GM18511 (cell line): ENCODE measurements around the gene PDE2A.
A peak's percentile ranks its signal among the peaks of the same experiment; 100 is the strongest.

ENCODE experiments used
- ATAC-seq: cut with Tn5 transposase; IDR thresholded peaks from one replicate; pipeline ENCODE4 v1.9.1; 2021; ENCODE audit warnings: mild to moderate bottlenecking, moderate library complexity; ENCODE audit not compliant: unreplicated experiment

PDE2A gene

GRCh38 chr11:72673943-72674828, at the start of gene PDE2A:
Gene PDE2A (minus strand): TSS chr11:72674422. CDS start chr11:72674207, 215 bp downstream.
- ATAC-seq = no peak

- no peak for ATAC-seq
Measured at GRCh38 chr11:72723508-72723907, 49.3 kb upstream of the PDE2A start.

- ATAC-seq = peak; percentile 78
Measured at GRCh38 chr11:72722050-72722748, 48.0 kb upstream of the PDE2A start.

- ATAC-seq = peak; percentile 25
Measured at GRCh38 chr11:72721689-72722049, 47.4 kb upstream of the PDE2A start.

GRCh38 chr11:72721276-72721675, 47.1 kb upstream of the PDE2A start:
- ATAC-seq = no peak

- ATAC-seq = no peak
Measured at GRCh38 chr11:72720784-72721183, 46.6 kb upstream of the PDE2A start.

- no peak for ATAC-seq
Measured at GRCh38 chr11:72720047-72720446, 45.8 kb upstream of the PDE2A start.

GRCh38 chr11:72719551-72719950, 45.3 kb upstream of the PDE2A start:
- ATAC-seq = no peak

- no peak for ATAC-seq
Measured at GRCh38 chr11:72719144-72719543, 44.9 kb upstream of the PDE2A start.

- no peak for ATAC-seq
Measured at GRCh38 chr11:72718101-72718501, 43.9 kb upstream of the PDE2A start.

- ATAC-seq = no peak
Measured at GRCh38 chr11:72716788-72717435, 42.7 kb upstream of the PDE2A start.

GRCh38 chr11:72716290-72716689, 42.1 kb upstream of the PDE2A start:
- ATAC-seq = no peak

- no peak for ATAC-seq
Measured at GRCh38 chr11:72712841-72713240, 38.6 kb upstream of the PDE2A start.

GRCh38 chr11:72712168-72712751, 38.0 kb upstream of the PDE2A start:
- no peak for ATAC-seq

- ATAC-seq = no peak
Measured at GRCh38 chr11:72711141-72711540, 36.9 kb upstream of the PDE2A start.

GRCh38 chr11:72710278-72710677, 36.1 kb upstream of the PDE2A start:
- ATAC-seq = no peak

GRCh38 chr11:72709478-72710238, 35.4 kb upstream of the PDE2A start:
- ATAC-seq = no peak

GRCh38 chr11:72707032-72707431, 32.8 kb upstream of the PDE2A start:
- no peak for ATAC-seq

GRCh38 chr11:72706579-72706978, 32.4 kb upstream of the PDE2A start:
- no peak for ATAC-seq
